ENCODE measurements around the gene HSPA8. TPM values are rescaled to one million over a fixed set of nuclear protein-coding genes. Genes with fewer than 3 reads are reported as not detected.

HSPA8 gene
- total RNA-seq, 1 experiment from 2014 or later, result 1,301 TPM

- no TSS peak for BruUV-seq (replicated peaks)
- ChIA-PET CTCF (interaction anchor here (0.7 to 3.9 kb wide), 13 partner anchors 9 to 473 kb away, joined by 3 to 61 read pairs (median 6); partner anchors contain the start of gene HSPA8), RAD21 (ENCODE audit: low non-redundant PET in 1 of 2, low total read pairs in 2 of 2, uncharacterized antibody in 2 of 2, unreplicated experiment in 2 of 2) (interaction anchor here (0.6 to 1.1 kb wide), 3 partner anchors 32 to 866 kb away, joined by 3 to 5 read pairs (median 3); no protein-coding TSS in a partner anchor), POLR2A (interaction anchor here (2.8 kb wide), 1 partner anchor 9 kb away, joined by 20 read pairs; the partner anchor contains the start of gene HSPA8)
- Histone ChIP-seq H3K27me3 (ENCODE audit: insufficient read depth, low read length) (no peaks in the 10 kb centered on the region), H3K27ac (ENCODE audit: low read depth, low read length) (no peak overlapping the region), H3K36me3 (ENCODE audit: control insufficient read depth in 1 of 2, insufficient read depth in 2 of 2, low read length in 2 of 2) (peaks cover 17 to 29% of the 10 kb centered on the region in 2 experiments), H3K79me2 (ENCODE audit: insufficient read depth, low read length) (peaks cover 13% of the 10 kb centered on the region), H3K4me3 (replicated peaks in 1 of 2; ENCODE audit: low read depth in 1 of 2, low read length in 2 of 2) (no peak overlapping the region), H4K20me1 (ENCODE audit: insufficient read depth) (peaks cover 28% of the 10 kb centered on the region; the same call in 1 of the 2 replicates), H3K9me2 (ENCODE audit: insufficient read depth) (no peaks in the 10 kb centered on the region), H3K9me3 (ENCODE audit: control insufficient read depth in 1 of 2, insufficient read depth in 1 of 2, low read depth in 1 of 2, low read length in 2 of 2) (no peaks in the 10 kb centered on the region), H3K4me1 (ENCODE audit: control insufficient read depth in 1 of 2, insufficient read depth in 2 of 2, low read length in 2 of 2) (no peaks in the 10 kb centered on the region), H3K4me2 (ENCODE audit: low read length) (no peak overlapping the region), H3K9ac (ENCODE audit: low read length) (no peak overlapping the region), H2AFZ (ENCODE audit: low read depth, low read length, poor library complexity, severe bottlenecking) (no peak overlapping the region)
- TF ChIP-seq POLR2AphosphoS5 (IDR thresholded peaks at IDR 0.05; ENCODE audit: low read depth, low read length), result no peak
- TF ChIP-seq RAD21 (IDR thresholded peaks at IDR 0.05; ENCODE audit: low read depth), result no peak
- no peak for TF ChIP-seq MAX (IDR thresholded peaks at IDR 0.05)
- no peak for TF ChIP-seq SP1 (IDR thresholded peaks at IDR 0.05; ENCODE audit: low read depth)
- TF ChIP-seq ZFX (IDR thresholded peaks at IDR 0.05), result no peak
- no peak for TF ChIP-seq JUND (IDR thresholded peaks at IDR 0.05)
- TF ChIP-seq SRF (IDR thresholded peaks at IDR 0.05; ENCODE audit: low read depth), result no peak
- TF ChIP-seq ELF1 (IDR thresholded peaks at IDR 0.05; ENCODE audit: borderline replicate concordance, low read depth), result no peak
- no peak for TF ChIP-seq YY1 (IDR thresholded peaks at IDR 0.05; ENCODE audit: extremely low read depth, insufficient replicate concordance, low read depth, low read length)
- TF ChIP-seq, protein P1, sequence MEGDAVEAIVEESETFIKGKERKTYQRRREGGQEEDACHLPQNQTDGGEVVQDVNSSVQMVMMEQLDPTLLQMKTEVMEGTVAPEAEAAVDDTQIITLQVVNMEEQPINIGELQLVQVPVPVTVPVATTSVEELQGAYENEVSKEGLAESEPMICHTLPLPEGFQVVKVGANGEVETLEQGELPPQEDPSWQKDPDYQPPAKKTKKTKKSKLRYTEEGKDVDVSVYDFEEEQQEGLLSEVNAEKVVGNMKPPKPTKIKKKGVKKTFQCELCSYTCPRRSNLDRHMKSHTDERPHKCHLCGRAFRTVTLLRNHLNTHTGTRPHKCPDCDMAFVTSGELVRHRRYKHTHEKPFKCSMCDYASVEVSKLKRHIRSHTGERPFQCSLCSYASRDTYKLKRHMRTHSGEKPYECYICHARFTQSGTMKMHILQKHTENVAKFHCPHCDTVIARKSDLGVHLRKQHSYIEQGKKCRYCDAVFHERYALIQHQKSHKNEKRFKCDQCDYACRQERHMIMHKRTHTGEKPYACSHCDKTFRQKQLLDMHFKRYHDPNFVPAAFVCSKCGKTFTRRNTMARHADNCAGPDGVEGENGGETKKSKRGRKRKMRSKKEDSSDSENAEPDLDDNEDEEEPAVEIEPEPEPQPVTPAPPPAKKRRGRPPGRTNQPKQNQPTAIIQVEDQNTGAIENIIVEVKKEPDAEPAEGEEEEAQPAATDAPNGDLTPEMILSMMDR (IDR thresholded peaks at IDR 0.05 in 2 of 3, conservative IDR thresholded peaks at IDR 0.05 in 1 of 3; ENCODE audit: borderline replicate concordance in 1 of 3, insufficient read depth in 1 of 3, low read depth in 2 of 3, low read length in 2 of 3), result no peak
- TF ChIP-seq, protein P2, sequence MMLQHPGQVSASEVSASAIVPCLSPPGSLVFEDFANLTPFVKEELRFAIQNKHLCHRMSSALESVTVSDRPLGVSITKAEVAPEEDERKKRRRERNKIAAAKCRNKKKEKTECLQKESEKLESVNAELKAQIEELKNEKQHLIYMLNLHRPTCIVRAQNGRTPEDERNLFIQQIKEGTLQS (IDR thresholded peaks at IDR 0.05), result no peak
- DNase-seq (ENCODE audit: low read depth, low spot score) (no peak), ATAC-seq (no peak)
- intact Hi-C loops (cut with micrococcal nuclease), result loop anchor here (5.0 to 10.0 kb wide), 2 partner anchors 138 to 471 kb away; no protein-coding TSS in a partner anchor
Observed at GRCh38 chr11:123052901-123053721, 8.8 kb downstream of the HSPA8 start.
